Activated CD4-positive, alpha-beta memory T cell treated with anti-CD3 and anti-CD28 coated beads for 36 hours (primary cell): ENCODE data around the gene CUEDC2. TPM values are rescaled to one million over a fixed set of nuclear protein-coding genes. Genes with fewer than 3 reads are reported as not detected.

Experiments
- CTCF ChIA-PET: fragments of 350-600 bp; sonication (Branson Sonifier 250); formaldehyde crosslinking; loops from one replicate; lab custom pipeline; 2021; ENCODE audit warnings: antibody characterized with exemption, inconsistent platforms; lab: Charles Lee
- POLR2A ChIA-PET: fragments of 350-600 bp; sonication (Branson Sonifier 250); formaldehyde crosslinking; loops from one replicate; lab custom pipeline; 2021; ENCODE audit warnings: antibody characterized with exemption; lab: Charles Lee
- DNase-seq: peaks from one replicate; pipeline ENCODE4 v3.0.0-alpha.2; 2020
- H3K27ac Mint-ChIP-seq: one replicate; pipeline ENCODE4 v1.8.0; 2021; ENCODE audit warnings: mixed read lengths
- H3K27me3 Mint-ChIP-seq: one replicate; pipeline ENCODE4 v1.8.0; 2021; ENCODE audit warnings: mixed read lengths
- H3K36me3 Mint-ChIP-seq: one replicate; pipeline ENCODE4 v1.8.0; 2021; ENCODE audit warnings: mixed read lengths
- H3K4me1 Mint-ChIP-seq: one replicate; pipeline ENCODE4 v1.8.0; 2021; ENCODE audit warnings: low read depth, mixed read lengths
- H3K4me3 Mint-ChIP-seq: one replicate; pipeline ENCODE4 v1.8.0; 2021; ENCODE audit warnings: mild to moderate bottlenecking, mixed read lengths
- H3K9me3 Mint-ChIP-seq: one replicate; pipeline ENCODE4 v1.8.0; 2021; ENCODE audit warnings: mixed read lengths
- intact Hi-C: fragments of 100-400 bp; cut with micrococcal nuclease; formaldehyde crosslinking; loops from one replicate; pipeline ENCODE4 v1.15.1; 2023
- total RNA-seq, 2 experiments: library from RNA; stranded (reverse); gene quantifications; one replicate each; pipeline ENCODE4 v1.2.3, GENCODE V29; 2021

Gene CUEDC2
- total RNA-seq, 2 experiments from 2014 or later: 68.6 to 68.9 TPM

GRCh38 chr10:102409604-102410428 is 22.6 kb downstream of the CUEDC2 start:
- peak overlapping the region; percentile 74 for H3K4me3 Mint-ChIP-seq
- DNase-seq: no peak
- H3K27ac Mint-ChIP-seq: peak overlapping the region; percentile 3
- peaks cover 30% of the 10 kb centered on the region for H3K4me1 Mint-ChIP-seq
- ChIA-PET CTCF (interaction anchor here (0.7 to 2.4 kb wide), 8 partner anchors 10 to 240 kb away, joined by 3 to 32 read pairs (median 7); partner anchors contain the start of genes FBXL15 and NFKB2), POLR2A (interaction anchor here (0.9 to 2.4 kb wide), 4 partner anchors 10 to 26 kb away, joined by 3 to 12 read pairs (median 10); partner anchors contain the start of genes FBXL15 and NFKB2)
- intact Hi-C loops: loop anchor here (1.0 kb wide), 1 partner anchor 10 kb away; the partner anchor contains the start of gene FBXL15
- no peaks in the 10 kb centered on the region for H3K36me3 Mint-ChIP-seq
- H3K9me3 Mint-ChIP-seq: no peaks in the 10 kb centered on the region
- peaks cover 22% of the 10 kb centered on the region for H3K27me3 Mint-ChIP-seq

GRCh38 chr10:102408728-102409603 is 23.4 kb downstream of the CUEDC2 start:
- Mint-ChIP-seq H3K27me3 (peaks cover 22% of the 10 kb centered on the region), H3K4me1 (peaks cover 30% of the 10 kb centered on the region)

GRCh38 chr10:102408131-102408727 is 24.1 kb downstream of the CUEDC2 start:
- peaks cover 22% of the 10 kb centered on the region for H3K27me3 Mint-ChIP-seq
- H3K4me1 Mint-ChIP-seq: peaks cover 29% of the 10 kb centered on the region
- peak; percentile 23 for DNase-seq
- H3K27ac Mint-ChIP-seq: no peak overlapping the region
- peaks cover 6% of the 10 kb centered on the region for H3K36me3 Mint-ChIP-seq
- CTCF ChIA-PET: interaction anchor here (1.1 to 6.7 kb wide), 3 partner anchors 9 to 177 kb away, joined by 3 to 45 read pairs (median 6); partner anchors contain the start of gene NFKB2
- intact Hi-C loops: no loop called here
- peak overlapping the region; percentile 42 for H3K4me3 Mint-ChIP-seq
- no peaks in the 10 kb centered on the region for H3K9me3 Mint-ChIP-seq
- POLR2A ChIA-PET: interaction anchor here (1.0 to 1.6 kb wide), 3 partner anchors 13 to 24 kb away, joined by 3 to 7 read pairs (median 4); partner anchors contain the start of genes CUEDC2 and FBXL15

More at GRCh38 chr10:102408728-102409603, 23.4 kb downstream of the CUEDC2 start:
- intact Hi-C loops: loop anchor here (1.0 kb wide), 1 partner anchor 11 kb away; the partner anchor contains the start of gene FBXL15
- ChIA-PET CTCF (interaction anchor here (0.7 to 2.4 kb wide), 8 partner anchors 9 to 240 kb away, joined by 3 to 32 read pairs (median 7); partner anchors contain the start of genes FBXL15 and NFKB2), POLR2A (interaction anchor here (0.9 to 2.4 kb wide), 4 partner anchors 10 to 27 kb away, joined by 3 to 12 read pairs (median 10); partner anchors contain the start of genes FBXL15 and NFKB2)
- Mint-ChIP-seq H3K9me3 (no peaks in the 10 kb centered on the region), H3K4me3 (peak overlapping the region; percentile 74), H3K27ac (peak overlapping the region; percentile 3), H3K36me3 (peaks cover 3% of the 10 kb centered on the region)
- DNase-seq: peak; percentile 85

GRCh38 chr10:102407425-102408130 is 24.8 kb downstream of the CUEDC2 start:
- ChIA-PET CTCF (interaction anchor here (0.6 to 6.7 kb wide), 5 partner anchors 8 to 177 kb away, joined by 3 to 45 read pairs (median 6); partner anchors contain the start of gene NFKB2), POLR2A (interaction anchor here (0.9 to 1.6 kb wide), 4 partner anchors 10 to 25 kb away, joined by 3 to 7 read pairs (median 4); partner anchors contain the start of genes CUEDC2 and FBXL15)
- Mint-ChIP-seq H3K4me1 (peaks cover 24% of the 10 kb centered on the region), H3K36me3 (peaks cover 6% of the 10 kb centered on the region), H3K27me3 (peaks cover 22% of the 10 kb centered on the region), H3K4me3 (peak overlapping the region; percentile 42), H3K27ac (peak overlapping the region; percentile 0), H3K9me3 (no peaks in the 10 kb centered on the region)
- intact Hi-C loops: no loop called here
- no peak for DNase-seq

- DNase-seq: no peak
- Mint-ChIP-seq H3K9me3 (no peaks in the 10 kb centered on the region), H3K27me3 (peaks cover 22% of the 10 kb centered on the region), H3K4me3 (no peak overlapping the region), H3K36me3 (peaks cover 12% of the 10 kb centered on the region), H3K4me1 (peaks cover 21% of the 10 kb centered on the region), H3K27ac (no peak overlapping the region)
- ChIA-PET POLR2A (interaction anchor here (0.9 to 2.4 kb wide), 3 partner anchors 9 to 15 kb away, joined by 3 to 11 read pairs (median 7); partner anchors contain the start of genes FBXL15 and NFKB2), CTCF (interaction anchor here (1.3 to 6.7 kb wide), 3 partner anchors 12 to 177 kb away, joined by 4 to 45 read pairs (median 8); partner anchors contain the start of gene NFKB2)
- intact Hi-C loops: no loop called here
Observed at GRCh38 chr10:102406815-102407214, 25.6 kb downstream of the CUEDC2 start.

GRCh38 chr10:102405632-102406031 is 26.7 kb downstream of the CUEDC2 start:
- peak; percentile 30 for DNase-seq
- Mint-ChIP-seq H3K4me1 (peaks cover 15% of the 10 kb centered on the region), H3K4me3 (no peak overlapping the region), H3K36me3 (peaks cover 18% of the 10 kb centered on the region), H3K9me3 (no peaks in the 10 kb centered on the region), H3K27me3 (peaks cover 14% of the 10 kb centered on the region), H3K27ac (no peak overlapping the region)
- POLR2A ChIA-PET: interaction anchor here (0.6 to 2.4 kb wide), 5 partner anchors 9 to 156 kb away, joined by 3 to 11 read pairs (median 4); partner anchors contain the start of genes FBXL15 and NFKB2
- intact Hi-C loops: no loop called here
- CTCF ChIA-PET: interaction anchor here (0.8 to 13.2 kb wide), 9 partner anchors 7 to 174 kb away, joined by 3 to 213 read pairs (median 3); partner anchors contain the start of genes FBXL15 and NFKB2

- POLR2A ChIA-PET: interaction anchor here (1.4 to 2.4 kb wide), 4 partner anchors 8 to 45 kb away, joined by 3 to 11 read pairs (median 8); partner anchors contain the start of gene NFKB2
- Mint-ChIP-seq H3K27me3 (peaks cover 13% of the 10 kb centered on the region), H3K4me3 (no peak overlapping the region), H3K27ac (no peak overlapping the region), H3K36me3 (peaks cover 23% of the 10 kb centered on the region), H3K4me1 (peaks cover 19% of the 10 kb centered on the region), H3K9me3 (no peaks in the 10 kb centered on the region)
- CTCF ChIA-PET: interaction anchor here (0.8 to 13.2 kb wide), 8 partner anchors 8 to 173 kb away, joined by 3 to 213 read pairs (median 4); partner anchors contain the start of genes FBXL15 and NFKB2
- DNase-seq: no peak
- intact Hi-C loops: no loop called here
Observed at GRCh38 chr10:102405108-102405571, 27.2 kb downstream of the CUEDC2 start.

GRCh38 chr10:102404361-102405107 is 27.8 kb downstream of the CUEDC2 start:
- intact Hi-C loops: no loop called here
- ChIA-PET CTCF (interaction anchor here (1.1 to 13.2 kb wide), 9 partner anchors 9 to 236 kb away, joined by 3 to 213 read pairs (median 8); partner anchors contain the start of genes ELOVL3, FBXL15 and NFKB2), POLR2A (interaction anchor here (0.7 to 2.4 kb wide), 6 partner anchors 8 to 46 kb away, joined by 3 to 11 read pairs (median 4); partner anchors contain the start of gene NFKB2)
- Mint-ChIP-seq H3K9me3 (no peaks in the 10 kb centered on the region), H3K27me3 (peaks cover 7% of the 10 kb centered on the region), H3K4me3 (no peak overlapping the region), H3K4me1 (peaks cover 19% of the 10 kb centered on the region), H3K36me3 (peaks cover 29% of the 10 kb centered on the region), H3K27ac (no peak overlapping the region)
- DNase-seq: no peak

GRCh38 chr10:102403115-102403514 is 29.3 kb downstream of the CUEDC2 start:
- Mint-ChIP-seq H3K9me3 (no peaks in the 10 kb centered on the region), H3K27ac (no peak overlapping the region), H3K36me3 (peaks cover 39% of the 10 kb centered on the region), H3K4me3 (no peak overlapping the region), H3K4me1 (peaks cover 22% of the 10 kb centered on the region), H3K27me3 (peaks cover 2% of the 10 kb centered on the region)
- CTCF ChIA-PET: interaction anchor here (0.6 to 13.2 kb wide), 15 partner anchors 8 to 234 kb away, joined by 3 to 213 read pairs (median 4); partner anchors contain the start of genes CUEDC2, ELOVL3, FBXL15 and NFKB2
- DNase-seq: no peak
- intact Hi-C loops: no loop called here
- POLR2A ChIA-PET: no interaction called here
